Right renal cortex interstitium (tissue), 3 donors: ENCODE measurements around the gene SLC9A1. TPM values are rescaled to one million over a fixed set of nuclear protein-coding genes. Genes with fewer than 3 reads are reported as not detected.

Source experiments
- DNase-seq, 3 donors: peaks; one replicate each; pipeline ENCODE4 v3.0.0-alpha.2; 2013; ENCODE audit warnings: low read depth in 3 of 3, low spot score in 2 of 3
- polyA plus RNA-seq, 3 donors: library from polyadenylated mRNA; unstranded; fragments of 120-200 nt; gene quantifications; one replicate each; pipeline ENCODE4 v1.2.1, GENCODE V29; 2013; ENCODE audit not compliant: insufficient read length in 3 of 3

SLC9A1 gene
- polyA plus RNA-seq, 3 donors: 19.6 to 23.0 (median 20.0) TPM

GRCh38 chr1:27152004-27152828 lies 2.7 kb downstream of the SLC9A1 start:
- DNase-seq: no peak

GRCh38 chr1:27150641-27151040 lies 4.3 kb downstream of the SLC9A1 start:
- DNase-seq: no peak

GRCh38 chr1:27150183-27150582 lies 4.7 kb downstream of the SLC9A1 start:
- no peak for DNase-seq

GRCh38 chr1:27149762-27150113 lies 5.2 kb downstream of the SLC9A1 start:
- no peak for DNase-seq

- DNase-seq: no peak
Measured at GRCh38 chr1:27149084-27149761, 5.7 kb downstream of the SLC9A1 start.

- DNase-seq: no peak
Measured at GRCh38 chr1:27148591-27148990, 6.3 kb downstream of the SLC9A1 start.

GRCh38 chr1:27147842-27148518 lies 6.9 kb downstream of the SLC9A1 start:
- no peak for DNase-seq

- DNase-seq: no peak
Measured at GRCh38 chr1:27145934-27146354, 9.0 kb downstream of the SLC9A1 start.

GRCh38 chr1:27144920-27145661 lies 9.8 kb downstream of the SLC9A1 start:
- DNase-seq: no peak

- DNase-seq: no peak
Measured at GRCh38 chr1:27144049-27144748, 10.7 kb downstream of the SLC9A1 start.

GRCh38 chr1:27143401-27143800 lies 11.5 kb downstream of the SLC9A1 start:
- no peak for DNase-seq

- DNase-seq: no peak
Measured at GRCh38 chr1:27142464-27142863, 12.5 kb downstream of the SLC9A1 start.

- DNase-seq: no peak
Measured at GRCh38 chr1:27141266-27142003, 13.5 kb downstream of the SLC9A1 start.

- no peak for DNase-seq
Measured at GRCh38 chr1:27139980-27140379, 14.9 kb downstream of the SLC9A1 start.

GRCh38 chr1:27138927-27139326 lies 16.0 kb downstream of the SLC9A1 start:
- no peak for DNase-seq

GRCh38 chr1:27138368-27138767 lies 16.6 kb downstream of the SLC9A1 start:
- DNase-seq: no peak

GRCh38 chr1:27137544-27138075 lies 17.3 kb downstream of the SLC9A1 start:
- no peak for DNase-seq

GRCh38 chr1:27136998-27137542 lies 17.9 kb downstream of the SLC9A1 start:
- DNase-seq: no peak

- DNase-seq: no peak
Measured at GRCh38 chr1:27136236-27136551, 18.7 kb downstream of the SLC9A1 start.
